ENCODE data around the gene B4GALNT4. TPM values are rescaled to one million over a fixed set of nuclear protein-coding genes. Genes with fewer than 3 reads are reported as not detected.

The B4GALNT4 gene
- total and polyA plus RNA-seq, 2 of the 8 experiments (the other 6 are each of a cell fraction or from before 2014, with no cell fraction given) = 40.9 to 76.3 TPM

DNA sequence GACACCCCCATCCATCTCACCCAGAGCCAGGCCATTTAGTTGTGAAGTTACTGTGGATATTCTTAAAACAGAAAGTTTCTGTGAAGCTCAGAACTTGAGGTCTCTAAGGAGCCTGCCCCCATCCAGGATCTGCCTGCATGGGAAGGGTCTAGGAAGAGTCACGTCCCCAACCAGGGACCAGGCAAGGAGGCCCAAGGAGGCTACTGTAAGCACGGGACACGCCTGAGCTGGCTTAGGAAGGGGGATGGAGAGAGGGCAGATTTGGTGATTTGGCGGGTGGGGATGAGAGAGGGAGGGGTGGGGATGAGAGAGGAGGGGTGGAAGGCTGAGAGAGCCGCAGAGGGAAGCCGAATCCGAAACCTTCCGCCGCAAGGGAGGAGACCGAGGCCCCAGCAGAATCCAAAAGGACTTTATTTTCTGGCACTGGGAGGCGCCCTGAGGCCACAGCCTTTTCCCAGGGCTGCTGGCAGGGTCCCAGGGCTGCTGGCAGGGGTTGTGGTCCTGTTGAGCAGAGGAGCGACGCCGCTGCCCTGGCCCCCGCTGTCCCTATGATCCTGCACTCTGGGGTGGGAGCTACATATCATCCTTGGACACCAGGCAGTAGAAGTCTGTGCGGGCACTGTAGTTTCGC, 36.1 kb downstream of the B4GALNT4 start (continued):
- TF ChIP-seq CTCF (IDR thresholded peaks at IDR 0.05; ENCODE audit: control extremely low read depth in 1 of 3, insufficient read depth in 1 of 3, low read depth in 1 of 3, low read length in 3 of 3) = peak in 1 of 3 experiments; percentile 14; a peak in 1 of 4 replicates
- TF ChIP-seq RNF2 (IDR thresholded peaks at IDR 0.05; ENCODE audit: borderline replicate concordance, low read depth, low read length, missing control alignments, poor library complexity, severe bottlenecking) = no peak
- TF ChIP-seq YY1 (IDR thresholded peaks at IDR 0.05; ENCODE audit: low read depth, low read length) = no peak
- TF ChIP-seq CBX8 (IDR thresholded peaks at IDR 0.05; ENCODE audit: borderline replicate concordance, low read depth, low read length) = no peak
- TF ChIP-seq TEAD4 (IDR thresholded peaks at IDR 0.05; ENCODE audit: low read depth, low read length) = no peak
- no peak for TF ChIP-seq CHD1 (IDR thresholded peaks at IDR 0.05; ENCODE audit: low read depth, low read length)

Data from H1 (cell line).